ENCODE results near the gene RXRG.

The RXRG gene

DNA sequence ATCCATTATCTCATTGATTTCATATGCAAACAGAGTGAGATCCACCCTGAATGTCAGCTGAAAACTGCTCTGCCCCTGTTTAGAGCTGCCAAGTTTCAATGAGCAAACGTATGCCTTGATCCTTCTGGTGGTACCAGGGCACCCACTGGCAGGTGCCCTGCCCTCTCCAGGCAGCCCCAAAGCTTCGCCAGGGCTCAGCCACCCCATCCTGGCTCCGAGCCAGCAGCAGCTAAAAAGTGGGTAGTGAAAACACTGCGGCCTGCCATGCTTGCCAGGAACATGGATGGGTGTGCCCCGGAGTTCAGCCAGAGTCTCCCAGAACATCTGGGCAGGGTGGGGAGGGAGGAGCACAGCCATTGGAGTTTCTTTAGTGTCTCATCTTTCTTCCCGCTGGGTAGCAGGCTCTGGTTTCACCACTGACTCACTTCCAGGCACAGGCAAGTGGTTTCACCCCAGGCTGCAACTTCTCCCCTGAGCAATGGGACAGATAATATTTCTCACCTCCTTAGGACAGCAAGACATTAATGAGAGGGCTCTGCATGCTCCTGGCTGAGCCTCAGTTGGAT lies 80.3 kb downstream of the RXRG start:
- no peak for DNase-seq

DNA sequence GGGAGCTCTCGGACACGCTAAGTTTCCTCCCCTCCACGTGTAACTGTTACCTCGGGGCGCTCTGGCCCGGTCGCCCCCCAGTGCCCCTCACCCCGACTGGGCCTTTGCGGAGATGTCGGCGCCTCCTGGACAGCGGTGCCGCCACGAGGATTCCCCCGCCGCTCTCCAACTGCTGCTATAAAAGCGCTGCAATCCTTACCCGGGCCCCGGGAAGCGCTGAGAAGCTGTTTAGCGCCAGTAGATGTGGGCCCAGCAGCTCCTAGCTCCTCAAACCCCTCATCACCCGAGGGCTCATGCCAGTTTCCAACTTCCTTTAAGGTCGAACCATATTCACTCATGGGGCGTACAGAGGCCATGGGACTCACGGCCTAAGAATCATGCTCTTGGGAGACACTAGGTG lies 88.0 kb downstream of the RXRG start:
- DNase-seq: no peak

DNA sequence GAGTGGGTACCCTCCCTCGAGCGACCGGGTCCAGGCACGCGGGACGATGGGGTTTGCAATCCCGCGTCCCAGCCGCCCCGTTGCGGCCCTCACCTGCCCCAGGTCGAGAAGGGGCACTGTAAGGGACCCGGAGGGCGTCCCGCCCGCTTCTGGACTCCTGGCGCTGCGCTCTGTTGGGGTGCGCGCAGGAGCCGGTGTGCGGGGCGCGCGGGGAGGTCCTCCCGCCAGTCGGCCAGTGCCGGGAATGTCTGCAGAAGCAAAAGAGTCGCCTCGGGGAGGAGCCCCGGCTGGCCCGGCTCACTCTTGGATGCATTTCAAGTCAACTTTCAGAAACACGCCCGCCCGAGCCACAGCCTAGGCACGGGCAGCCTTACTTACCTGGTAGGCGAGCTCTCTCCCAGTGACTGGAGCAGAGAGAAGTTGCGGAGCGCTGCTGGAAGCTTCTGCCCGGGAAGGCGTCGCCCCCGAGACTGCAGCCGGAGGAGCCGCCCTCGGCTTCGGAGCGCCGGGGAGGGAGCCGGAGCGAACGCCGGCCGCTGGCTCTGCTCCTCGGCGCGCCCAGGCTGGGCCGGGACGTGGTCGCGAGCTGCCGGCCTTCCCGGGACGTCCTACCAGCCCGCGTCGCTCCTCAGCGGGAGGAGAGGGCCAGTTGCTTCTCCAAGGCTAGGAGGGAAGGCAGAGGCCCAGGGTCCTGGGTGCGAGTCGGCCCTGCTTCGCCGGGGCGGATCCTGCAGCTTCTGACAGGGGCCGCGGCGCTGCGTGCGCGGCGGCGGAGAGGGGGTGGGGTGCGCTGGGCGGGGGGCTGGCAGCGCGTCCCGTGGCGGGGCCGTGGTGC lies 88.7 kb downstream of the RXRG start, which contains the start of gene LMX1A:
TSS of gene LMX1A (minus strand) at position 739 of the 835 bp plus-strand sequence. CDS start 1,156 bp downstream, outside the sequence.
- no peak for DNase-seq

DNA sequence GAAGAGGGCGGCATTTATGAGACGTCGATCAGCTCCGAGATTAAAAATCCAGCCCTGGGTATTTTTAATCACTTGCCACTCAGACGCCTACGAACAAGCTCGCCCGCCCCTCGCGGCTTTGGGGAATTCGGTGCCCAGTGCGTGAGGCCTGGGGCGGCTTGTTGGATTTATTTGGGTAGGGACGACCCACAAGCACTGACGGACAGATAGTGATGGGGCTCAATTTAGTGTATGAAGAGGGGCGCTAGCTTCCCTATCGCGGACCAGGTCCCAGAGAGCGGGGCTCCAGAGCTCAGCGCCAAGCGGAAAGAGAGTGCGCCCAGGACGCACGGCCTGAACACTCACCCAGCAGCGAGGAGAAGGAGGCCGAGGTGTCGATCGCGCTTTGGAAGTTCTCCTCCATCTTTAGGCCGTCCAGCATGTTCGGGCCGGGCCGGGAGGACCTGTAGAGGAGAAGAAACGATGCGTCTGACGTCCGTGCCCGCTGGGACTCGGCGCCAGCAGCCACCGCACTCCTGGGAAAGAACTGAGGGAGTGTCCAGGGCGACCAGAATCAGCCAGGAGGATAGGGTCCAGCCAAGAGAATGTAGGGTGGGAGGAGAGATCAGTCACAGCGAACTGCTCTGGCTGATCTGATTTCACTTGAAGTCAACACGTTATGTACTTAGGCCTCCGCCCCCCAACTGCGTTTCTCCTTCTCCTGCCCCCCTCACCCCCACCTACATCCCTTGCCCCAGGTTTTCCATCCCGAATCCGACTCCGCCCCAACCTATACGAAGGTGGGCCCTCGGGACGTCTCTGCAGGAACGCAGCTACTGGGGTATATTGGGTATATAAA lies 89.6 kb downstream of the RXRG start:
- no peak for DNase-seq

DNA sequence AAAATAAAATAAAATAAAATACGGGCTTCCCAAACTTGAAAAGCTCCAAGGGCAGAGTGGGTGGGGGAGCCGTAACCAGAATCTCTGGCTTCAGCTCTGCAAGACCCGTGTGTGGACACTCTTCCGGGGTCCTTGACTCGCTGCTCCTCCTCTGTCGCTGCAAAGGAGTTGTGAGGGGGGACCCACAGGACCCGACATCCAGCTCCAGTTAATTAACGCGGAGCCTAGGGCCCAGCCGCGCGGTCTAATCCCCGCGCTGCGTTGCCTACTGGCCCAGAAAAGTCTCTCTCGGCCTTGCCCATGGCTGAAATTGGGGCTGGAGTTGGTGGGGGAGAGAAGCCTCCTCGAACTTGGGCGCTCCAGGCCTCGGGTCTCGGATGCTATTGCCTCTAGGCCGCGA lies 90.2 kb downstream of the RXRG start:
- DNase-seq: no peak

DNA sequence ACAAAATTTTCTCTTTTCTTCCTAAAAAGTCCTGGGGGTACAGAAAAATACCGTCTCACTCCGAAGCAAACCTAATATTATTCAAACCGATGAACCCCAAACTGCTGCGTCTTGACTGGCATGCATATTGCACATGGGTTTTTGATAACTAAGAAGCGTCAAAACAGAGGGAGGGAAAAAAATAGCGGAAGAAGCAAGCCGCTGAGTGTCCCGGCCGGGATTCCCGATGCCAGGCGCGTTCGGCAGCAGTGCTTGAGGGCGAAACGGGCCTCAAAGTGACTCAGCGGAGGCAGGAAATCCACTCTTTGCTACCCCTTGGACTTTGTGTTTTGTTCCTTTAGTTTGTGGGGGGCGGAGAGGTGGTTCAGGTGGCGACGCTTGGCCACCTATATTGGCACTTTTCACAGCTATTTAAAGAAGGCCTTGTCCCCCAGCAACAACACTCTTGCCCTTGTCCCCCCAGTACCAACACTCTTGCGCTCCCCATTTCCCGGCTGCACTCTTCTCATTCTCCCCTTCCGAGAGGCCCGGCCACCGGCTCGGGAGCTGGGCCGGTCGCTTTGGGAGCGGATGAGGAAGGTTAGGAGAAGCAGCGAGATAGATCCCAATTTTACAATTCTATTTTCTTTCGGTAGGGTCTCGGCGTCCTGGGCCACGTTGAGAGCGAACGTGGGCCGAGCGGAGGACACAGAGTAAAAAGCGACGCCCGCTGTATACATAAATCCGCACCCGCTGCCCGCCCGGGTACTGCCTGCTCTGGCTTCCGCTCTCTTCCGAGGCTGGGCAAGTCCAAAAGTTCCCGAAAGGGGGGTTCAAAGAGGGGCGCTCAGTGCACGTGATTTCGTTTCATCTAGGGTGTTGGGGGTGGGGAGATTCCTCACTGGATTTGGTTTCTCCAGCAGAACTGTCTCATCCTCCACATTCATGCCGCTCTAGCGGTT lies 90.9 kb downstream of the RXRG start:
- DNase-seq: no peak

DNA sequence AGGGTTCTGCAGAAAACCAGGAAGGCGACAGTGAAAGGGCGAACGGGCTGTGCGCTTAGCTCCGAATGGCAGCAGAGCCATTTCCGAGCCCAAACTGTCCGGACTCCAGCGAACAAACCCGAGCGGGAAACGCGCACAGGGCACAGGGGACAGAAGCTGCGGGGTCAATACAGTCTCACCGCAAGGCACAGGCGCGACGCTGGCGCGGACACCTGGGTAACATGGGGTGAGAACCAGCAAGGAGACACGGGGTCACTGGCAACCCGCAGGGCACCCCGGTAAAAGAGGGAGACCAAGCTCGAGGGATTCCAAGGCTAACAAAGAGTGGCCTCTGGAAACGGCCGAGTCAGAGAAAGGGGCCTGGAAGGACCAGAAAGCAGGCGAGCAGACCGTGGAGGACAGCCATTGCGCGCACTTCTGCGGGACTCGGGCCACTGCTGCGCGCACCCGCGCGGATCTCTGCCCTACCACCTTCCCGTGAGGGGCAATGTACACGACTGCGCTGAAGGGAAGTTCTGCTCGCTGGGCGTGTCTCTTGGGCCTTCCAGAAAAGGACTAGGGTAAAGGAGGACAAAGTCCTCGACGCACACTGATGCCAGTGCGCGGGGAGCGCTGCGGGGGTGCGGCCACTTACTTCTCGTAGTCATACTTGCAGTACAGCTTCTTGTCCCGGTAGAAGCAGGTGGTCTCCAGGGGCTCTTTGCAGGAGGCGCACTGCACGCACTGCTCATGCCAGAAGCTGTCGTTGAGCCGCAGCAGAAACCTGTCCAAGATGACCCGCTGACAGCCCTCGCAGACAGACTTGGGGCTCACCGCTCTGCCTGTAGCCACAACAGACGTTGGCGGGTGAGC lies 92.3 kb downstream of the RXRG start:
- DNase-seq: no peak

DNA sequence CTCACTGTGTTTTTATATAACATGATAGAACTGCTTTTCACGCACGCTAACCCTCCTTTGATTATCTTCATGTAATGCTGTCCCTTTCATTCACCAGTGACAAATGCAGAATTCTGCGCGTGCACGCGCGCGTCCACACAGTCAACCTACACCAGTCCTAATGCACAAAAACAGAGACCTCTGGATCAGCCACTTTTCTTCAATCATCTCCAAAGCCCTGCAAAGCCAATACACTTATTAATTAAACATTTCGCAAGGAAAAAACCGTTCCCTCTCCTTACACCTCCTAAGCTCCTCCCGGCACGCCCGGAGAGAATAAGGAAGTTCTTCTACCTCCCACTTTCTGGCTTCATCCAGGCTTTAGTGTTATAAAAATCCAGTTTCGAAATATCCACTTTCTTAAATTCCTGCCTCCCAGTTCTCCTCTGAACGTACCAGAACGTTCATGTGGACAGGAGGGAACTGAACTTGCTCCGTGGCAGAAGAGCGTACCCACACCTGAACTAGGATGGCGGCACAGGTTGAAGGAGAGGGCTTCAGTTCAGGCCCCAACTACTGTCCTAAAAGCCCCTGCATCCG lies 93.0 kb downstream of the RXRG start:
- DNase-seq: no peak

All from activated CD4-positive, alpha-beta T cell treated with anti-CD3 and anti-CD28 coated beads, Interleukin-2, amount 50 U/mL, for 48 hours (primary cell).